HG02642 (cell line): ENCODE results near the gene LILRB4.
"Not testable (repeated sequence)": the region's sequence is repeated elsewhere in the genome, so short reads cannot be mapped to it uniquely, and the experiment has no call there.

Source experiments
- ATAC-seq: cut with Tn5 transposase; IDR thresholded peaks from one replicate; pipeline ENCODE4 v1.9.1; 2021; ENCODE audit warnings: mild to moderate bottlenecking; ENCODE audit not compliant: unreplicated experiment, poor library complexity

LILRB4 gene

DNA sequence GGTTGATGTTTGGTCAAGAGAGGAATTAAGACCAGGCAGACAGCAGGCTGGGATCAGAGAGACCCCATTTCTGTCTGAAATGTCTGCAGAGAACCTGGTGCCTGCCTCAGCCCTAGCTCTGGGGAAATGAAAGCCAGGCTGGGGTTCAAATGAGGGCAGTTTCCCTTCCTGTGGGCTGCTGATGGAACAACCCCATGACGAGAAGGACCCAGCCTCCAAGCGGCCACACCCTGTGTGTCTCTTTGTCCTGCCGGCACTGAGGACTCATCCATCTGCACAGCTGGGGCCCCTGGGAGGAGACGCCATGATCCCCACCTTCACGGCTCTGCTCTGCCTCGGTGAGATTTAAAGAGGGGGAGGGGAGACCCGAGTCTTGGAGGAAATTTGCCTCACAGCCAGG, at the start of gene LILRB4:
Gene LILRB4 (plus strand): TSS at position 256 of the 400 bp plus-strand sequence. CDS start 49 bp downstream, at position 305.
- ATAC-seq = no peak

DNA sequence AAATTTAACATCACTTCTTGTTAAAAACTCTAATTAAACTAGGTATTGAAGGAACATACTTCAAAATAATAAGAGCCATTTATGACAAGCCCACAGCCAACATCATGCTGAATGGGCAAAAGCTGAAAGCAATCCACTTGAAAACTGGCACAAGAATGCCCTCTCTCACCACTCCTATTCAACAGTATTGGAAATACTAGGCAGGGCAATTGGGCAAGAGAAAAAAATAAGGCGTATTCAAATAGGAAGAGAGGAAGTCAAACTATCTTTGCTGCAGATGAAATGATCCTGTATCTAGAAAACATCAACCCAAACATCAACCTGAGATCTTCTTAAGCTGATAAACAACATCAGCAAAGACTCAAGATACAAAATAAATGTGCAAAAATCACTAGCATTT, 48.1 kb upstream of the LILRB4 start:
- ATAC-seq = no peak

DNA sequence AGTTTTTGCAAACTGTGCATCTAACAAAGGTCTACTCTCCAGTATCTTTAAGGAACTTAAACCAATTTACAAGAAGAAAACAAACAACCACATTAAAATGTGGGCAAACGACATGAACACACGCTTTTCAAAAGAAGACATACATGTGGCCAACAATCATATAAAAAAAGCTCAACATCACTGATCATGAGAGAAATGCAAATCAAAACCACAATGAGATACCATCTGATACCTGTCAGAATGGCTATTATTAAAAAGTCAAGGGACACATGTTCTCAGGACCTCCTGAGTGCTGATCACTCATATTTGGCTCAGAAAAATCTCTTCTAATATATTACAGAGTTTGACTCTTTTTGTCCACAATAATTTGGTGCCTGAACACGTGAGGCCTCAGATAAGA, 46.7 kb upstream of the LILRB4 start:
- no peak for ATAC-seq

DNA sequence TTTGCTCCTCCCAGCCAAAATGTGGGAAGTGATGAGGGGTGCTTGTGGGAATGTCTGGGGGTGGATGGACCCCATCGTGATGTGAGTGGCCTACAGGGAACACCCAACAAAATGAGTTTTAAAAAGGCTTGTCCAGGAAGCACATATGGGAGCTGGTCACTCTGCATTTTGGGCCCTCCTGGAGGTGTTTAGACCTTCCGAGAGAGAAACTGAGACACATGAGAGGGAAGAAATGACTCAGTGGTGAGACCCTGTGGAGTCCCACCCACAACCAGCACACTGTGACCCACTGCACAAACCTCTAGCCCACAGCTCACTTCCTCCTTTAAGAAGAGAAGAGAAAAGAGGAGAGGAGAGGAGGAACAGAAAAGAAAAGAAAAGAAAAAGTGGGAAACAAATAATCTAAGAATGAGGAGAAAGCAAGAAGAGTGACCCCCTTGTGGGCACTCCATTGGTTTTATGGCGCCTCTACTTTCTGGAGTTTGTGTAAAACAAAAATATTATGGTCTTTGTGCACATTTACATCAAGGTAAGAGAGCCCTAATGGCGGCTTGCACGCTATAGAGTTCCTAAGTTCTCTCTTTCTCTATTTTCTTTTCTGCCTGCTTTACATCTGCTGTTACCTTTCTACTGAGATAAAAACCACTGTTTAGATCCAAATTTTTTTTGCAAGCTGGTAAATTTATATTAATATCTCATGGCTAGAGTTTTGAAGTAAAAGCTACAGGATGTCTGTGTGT, 45.8 kb upstream of the LILRB4 start:
- ATAC-seq = peak; percentile 81

DNA sequence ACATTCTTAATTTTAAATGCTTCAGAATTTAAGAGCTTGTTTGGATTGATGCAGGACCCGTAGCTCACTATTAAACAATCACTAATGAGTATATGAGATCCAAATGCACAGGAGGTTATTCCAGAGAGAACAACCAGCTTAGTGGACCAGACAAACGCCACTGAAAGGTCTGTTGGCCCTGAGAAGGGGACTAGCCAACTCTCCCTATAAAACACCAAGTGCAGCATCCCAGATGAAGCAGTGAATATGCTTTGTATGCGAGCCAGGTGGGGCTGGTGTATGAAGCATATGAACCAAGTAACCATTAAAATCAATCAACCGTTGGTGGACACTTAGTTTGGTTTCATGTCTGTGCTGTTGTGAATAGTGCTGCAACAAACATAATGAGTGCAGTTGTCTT, 42.3 kb upstream of the LILRB4 start:
- ATAC-seq = no peak

DNA sequence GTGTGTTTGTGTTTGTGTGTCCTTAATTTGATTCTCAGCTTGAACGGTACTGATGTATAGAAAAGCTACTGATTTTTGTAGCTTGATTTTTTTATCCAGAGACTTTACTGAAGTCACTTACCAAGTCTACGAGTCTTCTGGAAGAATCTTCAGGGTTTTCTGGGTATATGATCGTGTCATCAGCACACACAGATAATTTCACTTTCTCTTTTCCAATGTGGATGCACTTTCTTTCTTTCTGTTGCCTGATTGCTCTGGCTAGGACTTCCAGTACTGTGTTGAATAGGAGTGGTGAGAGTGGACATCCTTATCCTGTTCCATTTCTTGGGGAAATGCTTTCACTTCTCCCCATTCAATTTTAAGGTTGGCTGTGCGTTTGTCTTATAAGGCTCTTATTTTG, 40.4 kb upstream of the LILRB4 start:
- ATAC-seq = no peak

DNA sequence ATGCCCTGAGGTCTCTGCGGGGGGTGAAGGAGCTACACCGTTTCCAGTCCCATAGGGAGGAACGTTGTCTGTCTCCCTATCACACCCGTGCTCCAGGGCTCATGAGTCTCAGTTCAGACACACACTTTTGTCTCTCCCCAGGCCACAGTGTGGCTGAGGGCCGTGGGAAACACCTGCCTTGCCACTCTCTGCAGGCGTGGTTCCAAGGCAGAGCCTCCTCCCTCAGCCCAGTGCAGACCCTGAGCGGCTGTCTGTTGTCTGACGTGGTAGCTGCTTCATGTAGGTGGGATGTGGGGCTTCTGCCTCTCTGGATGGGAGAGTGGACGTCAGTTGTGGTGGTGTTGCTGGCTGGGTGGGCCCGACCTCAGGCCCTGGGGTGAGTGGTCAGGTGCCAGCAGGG, 38.6 kb upstream of the LILRB4 start:
- ATAC-seq = not testable (repeated sequence)

DNA sequence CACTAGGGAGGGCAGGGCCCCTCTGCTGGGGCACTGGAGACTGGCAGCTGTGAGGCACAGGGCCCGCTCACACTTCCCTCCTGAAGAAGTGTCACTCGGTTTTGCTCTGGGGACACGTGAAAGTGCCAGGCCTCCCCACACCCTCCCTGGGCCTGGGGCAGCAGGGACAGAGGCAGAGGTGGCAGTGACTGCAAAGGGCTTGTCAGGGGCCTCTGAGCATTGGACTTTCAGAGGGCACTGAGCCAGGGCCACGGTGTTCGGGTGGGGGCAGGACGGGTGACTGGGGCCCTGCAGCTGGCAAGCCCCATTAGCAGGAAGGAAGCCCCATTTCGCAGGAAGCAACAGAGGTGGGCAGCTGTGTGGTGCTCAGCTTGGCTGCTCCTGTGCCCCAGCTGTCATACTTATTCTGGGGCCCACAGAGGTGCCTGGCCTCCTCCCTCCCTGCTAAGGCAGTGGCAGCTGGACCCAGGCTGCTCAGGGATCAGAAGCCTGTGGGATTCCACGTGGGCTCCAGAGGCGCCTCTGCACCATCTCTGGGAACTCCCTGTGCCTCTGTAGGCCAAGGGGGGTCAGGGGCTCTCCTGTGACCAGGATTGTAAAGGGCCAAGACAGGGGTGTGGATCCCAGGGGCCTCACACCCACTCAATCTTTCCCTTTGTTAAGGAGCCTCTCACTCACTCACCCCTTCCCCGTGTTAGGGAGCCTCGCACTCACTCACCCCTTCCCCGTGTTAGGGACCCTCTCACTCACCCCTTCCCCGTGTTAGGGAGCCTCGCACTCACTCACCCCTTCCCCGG, 37.7 kb upstream of the LILRB4 start:
- not testable (repeated sequence) for ATAC-seq

DNA sequence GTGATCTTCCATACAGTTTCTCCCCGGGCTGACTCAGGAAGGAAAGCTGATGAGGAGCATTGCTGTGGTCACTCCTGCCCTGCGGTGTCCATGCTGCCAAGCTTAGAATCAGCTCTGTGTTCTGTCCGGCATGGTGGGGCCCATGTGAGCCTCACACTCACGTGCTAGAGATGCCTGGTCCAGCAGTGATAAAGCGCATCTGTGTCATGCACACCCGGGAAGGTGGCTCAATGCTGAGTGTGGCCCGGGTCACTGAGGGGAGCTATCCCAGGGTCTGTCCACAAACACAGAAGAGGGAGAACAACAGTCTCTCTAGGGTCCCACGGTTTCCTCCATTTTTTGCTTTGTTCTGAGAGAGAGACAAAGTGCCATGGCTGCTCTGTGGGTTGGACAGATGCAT, 36.0 kb upstream of the LILRB4 start:
- ATAC-seq = no peak

DNA sequence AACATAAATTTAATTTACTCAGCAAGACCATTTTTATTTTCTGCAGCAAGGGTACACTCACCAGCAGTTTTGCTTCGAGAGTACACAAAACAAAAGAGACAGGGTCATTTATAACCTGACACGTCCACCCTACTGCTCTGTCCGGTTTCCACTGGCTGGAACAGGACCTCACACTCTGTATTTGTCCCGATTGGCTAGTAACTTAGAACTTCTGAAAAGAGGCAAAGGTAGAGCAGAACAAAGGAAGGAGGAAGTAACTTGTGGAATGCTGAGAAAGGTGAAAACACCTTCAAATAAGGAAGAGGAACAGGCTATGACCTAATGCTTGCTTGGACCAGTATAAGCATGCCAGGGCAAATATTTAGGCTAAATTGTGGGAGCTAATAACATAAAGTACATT, 34.9 kb upstream of the LILRB4 start:
- not testable (repeated sequence) for ATAC-seq

DNA sequence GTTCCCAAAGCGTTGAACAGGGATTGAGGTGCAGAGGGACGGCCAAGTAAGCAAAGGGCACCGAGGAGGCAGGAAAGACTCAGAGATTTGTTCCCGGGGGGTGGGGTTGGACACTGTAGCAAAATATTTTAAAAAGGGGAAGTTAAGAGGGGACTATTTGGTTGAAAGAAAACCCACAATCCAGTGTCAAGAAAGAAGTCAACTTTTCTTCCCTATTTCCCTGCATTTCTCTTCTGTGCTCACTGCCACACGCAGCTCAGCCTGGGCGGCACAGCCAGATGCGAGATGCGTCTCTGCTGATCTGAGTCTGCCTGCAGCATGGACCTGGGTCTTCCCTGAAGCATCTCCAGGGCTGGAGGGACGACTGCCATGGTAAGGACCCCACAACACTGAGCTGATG, 32.5 kb upstream of the LILRB4 start, which contains the start of gene LILRB1:
Gene LILRB1 (plus strand): TSS at position 223 of the 400 bp plus-strand sequence. CDS start 590 bp downstream, outside the sequence.
- ATAC-seq = not testable (repeated sequence)

DNA sequence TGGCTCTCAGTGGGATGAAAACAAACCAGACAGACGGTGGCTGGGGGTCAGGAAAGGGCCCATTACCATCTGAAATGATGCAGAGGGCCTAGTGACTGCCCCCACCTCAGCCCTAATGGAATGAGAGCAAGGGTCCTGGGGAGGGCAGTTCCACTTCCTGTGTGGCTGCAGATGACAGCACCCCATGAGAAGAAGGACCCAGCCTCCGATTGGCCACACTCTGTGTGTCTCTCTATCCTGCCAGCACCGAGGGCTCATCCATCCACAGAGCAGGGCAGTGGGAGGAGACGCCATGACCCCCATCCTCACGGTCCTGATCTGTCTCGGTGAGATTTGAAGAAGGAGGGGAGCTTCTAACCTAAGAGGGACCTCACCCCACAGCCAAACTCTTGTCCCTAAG, 32.0 kb upstream of the LILRB4 start:
- ATAC-seq = no peak

DNA sequence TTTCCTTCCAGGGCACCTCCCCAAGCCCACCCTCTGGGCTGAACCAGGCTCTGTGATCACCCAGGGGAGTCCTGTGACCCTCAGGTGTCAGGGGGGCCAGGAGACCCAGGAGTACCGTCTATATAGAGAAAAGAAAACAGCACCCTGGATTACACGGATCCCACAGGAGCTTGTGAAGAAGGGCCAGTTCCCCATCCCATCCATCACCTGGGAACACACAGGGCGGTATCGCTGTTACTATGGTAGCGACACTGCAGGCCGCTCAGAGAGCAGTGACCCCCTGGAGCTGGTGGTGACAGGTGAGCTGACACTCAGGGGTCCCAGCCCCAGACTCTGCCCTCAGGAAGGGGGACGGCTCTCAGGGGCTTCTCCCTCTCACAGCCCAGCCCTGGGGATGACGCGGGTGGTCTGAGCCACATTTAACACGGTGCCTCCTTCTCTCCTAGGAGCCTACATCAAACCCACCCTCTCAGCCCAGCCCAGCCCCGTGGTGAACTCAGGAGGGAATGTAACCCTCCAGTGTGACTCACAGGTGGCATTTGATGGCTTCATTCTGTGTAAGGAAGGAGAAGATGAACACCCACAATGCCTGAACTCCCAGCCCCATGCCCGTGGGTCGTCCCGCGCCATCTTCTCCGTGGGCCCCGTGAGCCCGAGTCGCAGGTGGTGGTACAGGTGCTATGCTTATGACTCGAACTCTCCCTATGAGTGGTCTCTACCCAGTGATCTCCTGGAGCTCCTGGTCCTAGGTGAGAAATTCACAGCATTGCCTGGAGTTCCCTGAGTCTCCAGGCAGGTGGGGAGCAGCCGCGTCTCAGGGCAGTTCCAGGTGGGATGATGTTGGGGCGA, 31.1 kb upstream of the LILRB4 start:
- ATAC-seq = not testable (repeated sequence)

DNA sequence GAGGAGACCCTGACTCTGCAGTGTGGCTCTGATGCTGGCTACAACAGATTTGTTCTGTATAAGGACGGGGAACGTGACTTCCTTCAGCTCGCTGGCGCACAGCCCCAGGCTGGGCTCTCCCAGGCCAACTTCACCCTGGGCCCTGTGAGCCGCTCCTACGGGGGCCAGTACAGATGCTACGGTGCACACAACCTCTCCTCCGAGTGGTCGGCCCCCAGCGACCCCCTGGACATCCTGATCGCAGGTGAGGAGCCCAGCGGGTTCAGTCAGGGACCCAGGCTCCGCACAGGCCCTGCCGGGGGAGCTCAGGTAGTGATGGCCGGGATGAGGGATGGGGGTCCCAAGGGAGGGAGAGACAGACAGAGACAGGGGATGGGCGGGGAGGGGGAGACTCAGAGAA, 30.3 kb upstream of the LILRB4 start:
- not testable (repeated sequence) for ATAC-seq

DNA sequence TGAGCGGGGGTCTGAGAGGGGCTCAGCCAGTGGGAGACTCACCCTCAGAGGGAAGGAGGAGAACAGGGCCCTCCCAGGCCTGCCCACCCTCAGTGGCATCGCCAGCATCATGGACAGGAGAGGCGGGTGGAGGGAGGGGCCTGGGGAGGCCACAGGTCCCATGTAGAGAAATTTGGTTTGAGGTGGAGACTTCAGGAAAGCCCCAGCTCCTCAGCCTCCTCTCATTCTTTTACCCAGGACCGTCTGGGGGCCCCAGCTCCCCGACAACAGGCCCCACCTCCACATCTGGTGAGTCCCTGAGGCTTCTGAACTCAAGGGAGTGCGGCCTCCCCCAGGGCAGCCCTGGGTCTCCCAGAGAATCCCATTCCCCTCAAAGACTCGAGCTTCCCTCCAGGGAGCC, 29.4 kb upstream of the LILRB4 start:
- ATAC-seq = no peak

DNA sequence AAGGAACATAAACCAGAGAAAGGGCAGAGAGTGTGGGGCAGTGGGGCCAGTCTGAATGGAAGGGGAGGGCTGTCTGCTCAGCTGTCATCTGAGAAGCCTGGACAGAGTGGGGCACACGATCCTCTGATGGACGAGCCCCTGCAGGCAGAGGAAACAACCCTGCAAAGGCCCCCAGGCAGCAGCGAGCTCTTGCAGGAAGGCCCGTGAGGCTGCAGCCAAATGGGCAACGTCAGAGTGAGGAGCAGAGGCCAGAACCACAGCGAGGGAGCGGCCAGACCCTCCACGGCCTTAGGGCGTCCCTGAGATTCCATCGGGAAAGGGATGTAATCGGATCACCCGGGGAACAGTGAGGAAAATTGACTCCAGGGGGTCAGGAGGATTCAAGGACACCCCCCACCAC, 26.7 kb upstream of the LILRB4 start:
- not testable (repeated sequence) for ATAC-seq

DNA sequence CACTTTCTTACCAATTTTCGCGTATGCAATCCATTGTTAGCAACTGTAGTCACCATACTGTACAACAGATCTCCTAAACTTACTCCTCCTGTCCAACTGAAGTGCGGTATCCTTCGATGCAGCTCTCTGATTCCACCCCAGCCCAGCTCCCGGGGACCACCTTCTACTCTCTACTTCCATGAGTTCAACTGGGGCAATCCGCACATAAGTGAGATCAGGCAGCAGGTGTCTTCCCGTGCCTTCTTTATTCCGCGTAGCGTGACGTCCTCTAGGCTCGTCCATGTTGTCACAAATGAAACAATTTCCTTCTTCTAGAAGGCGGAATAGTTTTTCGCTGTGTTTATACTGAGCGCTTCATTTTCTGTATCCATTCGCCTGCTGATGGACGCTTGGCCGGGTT, 24.1 kb upstream of the LILRB4 start:
- no peak for ATAC-seq

DNA sequence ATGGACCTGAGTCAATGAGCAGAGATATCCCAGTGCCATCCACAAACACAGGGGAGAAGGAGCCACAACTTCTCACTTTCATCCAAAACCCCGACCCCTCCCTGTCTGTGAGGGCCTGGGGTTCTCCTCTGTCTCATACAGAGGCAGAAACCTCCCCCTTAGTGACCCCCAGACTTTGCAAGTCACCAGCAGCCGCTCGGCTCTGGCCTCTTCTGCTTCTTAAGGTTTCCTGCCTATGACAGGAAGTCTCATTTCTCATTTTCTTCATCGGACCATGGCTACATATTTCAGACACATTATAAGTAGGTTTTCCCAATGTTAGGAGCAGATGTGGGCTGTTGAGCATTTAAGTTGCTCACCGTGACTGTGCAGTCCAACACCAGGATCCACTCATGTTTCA, 19.8 kb upstream of the LILRB4 start:
- ATAC-seq = not testable (repeated sequence)

DNA sequence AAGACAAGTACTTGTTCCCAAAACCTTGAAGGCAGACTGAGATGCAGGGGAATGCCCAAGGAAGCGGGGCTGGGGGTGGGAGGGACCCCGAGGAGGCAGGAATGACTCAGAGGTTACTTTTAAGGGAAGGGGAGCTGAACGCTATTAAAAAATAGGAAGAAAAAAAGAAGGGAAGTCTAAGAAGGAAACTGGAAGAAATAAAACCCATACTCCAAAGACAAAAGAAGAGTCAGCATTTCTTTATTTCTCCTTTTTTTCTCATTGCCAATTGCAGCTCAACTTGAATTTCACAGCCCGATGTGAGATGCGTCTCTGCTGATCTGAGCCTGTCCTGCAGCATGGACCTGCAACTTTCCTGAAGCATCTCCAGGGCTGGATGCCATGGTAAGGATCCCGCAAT, 19.2 kb upstream of the LILRB4 start:
- not testable (repeated sequence) for ATAC-seq

DNA sequence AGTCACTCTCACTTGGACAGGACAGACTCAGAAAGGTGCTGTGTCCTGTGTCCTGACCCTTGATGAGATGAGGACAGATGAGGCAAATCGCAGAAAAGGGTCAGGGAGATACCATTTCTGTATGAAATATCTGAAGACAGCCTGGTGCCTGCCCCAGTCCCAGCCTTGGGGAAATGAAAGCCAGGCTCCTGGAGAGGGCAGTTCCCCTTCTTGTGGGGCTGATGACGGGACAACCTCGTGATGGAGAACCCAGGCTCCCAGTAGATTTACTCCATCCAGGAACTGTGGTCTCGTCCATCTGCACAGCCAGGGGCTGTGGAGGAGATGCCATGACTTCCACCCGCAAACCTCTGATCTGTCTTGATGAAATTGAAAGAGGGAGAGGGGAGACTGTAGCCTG, 18.7 kb upstream of the LILRB4 start:
- no peak for ATAC-seq
